ENCODE measurements around the gene PIK3R5. TPM values are rescaled to one million over a fixed set of nuclear protein-coding genes. Genes with fewer than 3 reads are reported as not detected.
A peak's percentile ranks its signal among the peaks of the same experiment; 100 is the strongest.

Gene PIK3R5
- total RNA-seq, 1 donor from 2014 or later = 2.1 TPM

GRCh38 chr17:8964801-8965393 lies 610 bp downstream of the PIK3R5 start:
- peak overlapping the region; percentile 30 to 58 (median 49) for H3K4me3 ChIP-seq (ENCODE audit: low read length in 3 of 3)
- peak overlapping the region; percentile 58 for H3K27ac ChIP-seq (ENCODE audit: low read depth, low read length)
- no peaks in the 10 kb centered on the region for H3K36me3 ChIP-seq (ENCODE audit: control insufficient read depth in 3 of 3, insufficient read depth in 3 of 3, low read length in 3 of 3)
- H3K9me3 ChIP-seq (ENCODE audit: control insufficient read depth in 3 of 3, low read length in 3 of 3) = peaks cover 0 to 2% (median 0%) of the 10 kb centered on the region in 3 donors
- peaks cover 30 to 47% (median 37%) of the 10 kb centered on the region in 3 donors for H3K27me3 ChIP-seq (ENCODE audit: control insufficient read depth in 3 of 3, insufficient read depth in 3 of 3, low read length in 3 of 3)
- H3K4me1 ChIP-seq (ENCODE audit: control insufficient read depth in 3 of 3, insufficient read depth in 3 of 3, low read length in 3 of 3) = no peaks in the 10 kb centered on the region
- no peak overlapping the region for H3K9ac ChIP-seq (ENCODE audit: low read depth in 1 of 3, low read length in 3 of 3)

GRCh38 chr17:8963647-8964258 lies 1.8 kb downstream of the PIK3R5 start:
- peaks cover 0 to 2% (median 0%) of the 10 kb centered on the region in 3 donors for H3K9me3 ChIP-seq (ENCODE audit: control insufficient read depth in 3 of 3, low read length in 3 of 3)
- H3K27ac ChIP-seq (ENCODE audit: low read depth, low read length) = no peak overlapping the region
- no peaks in the 10 kb centered on the region for H3K4me1 ChIP-seq (ENCODE audit: control insufficient read depth in 3 of 3, insufficient read depth in 3 of 3, low read length in 3 of 3)
- H3K4me3 ChIP-seq (ENCODE audit: low read length in 3 of 3) = no peak overlapping the region
- peaks cover 30 to 51% (median 41%) of the 10 kb centered on the region in 3 donors for H3K27me3 ChIP-seq (ENCODE audit: control insufficient read depth in 3 of 3, insufficient read depth in 3 of 3, low read length in 3 of 3)
- H3K9ac ChIP-seq (ENCODE audit: low read depth in 1 of 3, low read length in 3 of 3) = no peak overlapping the region
- H3K36me3 ChIP-seq (ENCODE audit: control insufficient read depth in 3 of 3, insufficient read depth in 3 of 3, low read length in 3 of 3) = no peaks in the 10 kb centered on the region

DNA sequence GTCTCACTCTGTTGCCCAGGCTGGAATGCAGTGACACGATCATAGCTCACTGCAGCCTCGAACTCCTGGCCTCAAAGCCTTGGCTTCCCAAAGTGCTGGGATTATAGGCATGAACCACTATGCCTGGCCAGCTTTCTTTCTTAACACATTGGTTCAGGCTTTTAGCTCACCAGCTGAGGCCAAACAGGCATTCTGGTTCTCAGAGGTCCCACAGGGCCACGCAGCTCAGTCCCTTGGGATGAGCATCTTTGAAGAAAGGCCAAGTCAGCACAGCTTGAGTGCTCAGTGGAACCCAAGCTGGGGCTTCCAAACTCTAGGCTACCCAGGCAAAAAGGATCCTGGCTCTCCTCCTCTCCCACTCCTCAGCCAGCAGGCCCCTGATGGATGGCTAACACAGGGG lies 2.5 kb downstream of the PIK3R5 start:
- Histone ChIP-seq H3K36me3 (ENCODE audit: control insufficient read depth in 3 of 3, insufficient read depth in 3 of 3, low read length in 3 of 3) (no peaks in the 10 kb centered on the region), H3K4me1 (ENCODE audit: control insufficient read depth in 3 of 3, insufficient read depth in 3 of 3, low read length in 3 of 3) (no peaks in the 10 kb centered on the region), H3K9me3 (ENCODE audit: control insufficient read depth in 3 of 3, low read length in 3 of 3) (peaks cover 0 to 2% (median 0%) of the 10 kb centered on the region in 3 donors), H3K4me3 (ENCODE audit: low read length in 3 of 3) (no peak overlapping the region), H3K9ac (ENCODE audit: low read depth in 1 of 3, low read length in 3 of 3) (no peak overlapping the region), H3K27me3 (ENCODE audit: control insufficient read depth in 3 of 3, insufficient read depth in 3 of 3, low read length in 3 of 3) (peaks cover 26 to 48% (median 41%) of the 10 kb centered on the region in 3 donors), H3K27ac (ENCODE audit: low read depth, low read length) (no peak overlapping the region)

GRCh38 chr17:8961829-8962228 lies 3.7 kb downstream of the PIK3R5 start:
- Histone ChIP-seq H3K27ac (ENCODE audit: low read depth, low read length) (no peak overlapping the region), H3K36me3 (ENCODE audit: control insufficient read depth in 3 of 3, insufficient read depth in 3 of 3, low read length in 3 of 3) (no peaks in the 10 kb centered on the region), H3K4me3 (ENCODE audit: low read length in 3 of 3) (no peak overlapping the region), H3K9me3 (ENCODE audit: control insufficient read depth in 3 of 3, low read length in 3 of 3) (no peaks in the 10 kb centered on the region), H3K4me1 (ENCODE audit: control insufficient read depth in 3 of 3, insufficient read depth in 3 of 3, low read length in 3 of 3) (no peaks in the 10 kb centered on the region), H3K27me3 (ENCODE audit: control insufficient read depth in 3 of 3, insufficient read depth in 3 of 3, low read length in 3 of 3) (peaks cover 25 to 43% (median 37%) of the 10 kb centered on the region in 3 donors), H3K9ac (ENCODE audit: low read depth in 1 of 3, low read length in 3 of 3) (no peak overlapping the region)

GRCh38 chr17:8960325-8961140 lies 5.0 kb downstream of the PIK3R5 start:
- Histone ChIP-seq H3K4me3 (ENCODE audit: low read length in 3 of 3) (no peak overlapping the region), H3K36me3 (ENCODE audit: control insufficient read depth in 3 of 3, insufficient read depth in 3 of 3, low read length in 3 of 3) (no peaks in the 10 kb centered on the region), H3K9me3 (ENCODE audit: control insufficient read depth in 3 of 3, low read length in 3 of 3) (no peaks in the 10 kb centered on the region), H3K27ac (ENCODE audit: low read depth, low read length) (no peak overlapping the region), H3K4me1 (ENCODE audit: control insufficient read depth in 3 of 3, insufficient read depth in 3 of 3, low read length in 3 of 3) (no peaks in the 10 kb centered on the region), H3K27me3 (ENCODE audit: control insufficient read depth in 3 of 3, insufficient read depth in 3 of 3, low read length in 3 of 3) (peaks cover 20 to 42% (median 31%) of the 10 kb centered on the region in 3 donors), H3K9ac (ENCODE audit: low read depth in 1 of 3, low read length in 3 of 3) (no peak overlapping the region)

- Histone ChIP-seq H3K36me3 (ENCODE audit: control insufficient read depth in 3 of 3, insufficient read depth in 3 of 3, low read length in 3 of 3) (no peaks in the 10 kb centered on the region), H3K4me3 (ENCODE audit: low read length in 3 of 3) (no peak overlapping the region), H3K4me1 (ENCODE audit: control insufficient read depth in 3 of 3, insufficient read depth in 3 of 3, low read length in 3 of 3) (peaks cover 0 to 6% (median 0%) of the 10 kb centered on the region in 3 donors), H3K9ac (ENCODE audit: low read depth in 1 of 3, low read length in 3 of 3) (no peak overlapping the region), H3K9me3 (ENCODE audit: control insufficient read depth in 3 of 3, low read length in 3 of 3) (no peaks in the 10 kb centered on the region), H3K27ac (ENCODE audit: low read depth, low read length) (no peak overlapping the region), H3K27me3 (ENCODE audit: control insufficient read depth in 3 of 3, insufficient read depth in 3 of 3, low read length in 3 of 3) (peaks cover 11 to 38% (median 21%) of the 10 kb centered on the region in 3 donors)
Observed at GRCh38 chr17:8959312-8959918, 6.1 kb downstream of the PIK3R5 start.

DNA sequence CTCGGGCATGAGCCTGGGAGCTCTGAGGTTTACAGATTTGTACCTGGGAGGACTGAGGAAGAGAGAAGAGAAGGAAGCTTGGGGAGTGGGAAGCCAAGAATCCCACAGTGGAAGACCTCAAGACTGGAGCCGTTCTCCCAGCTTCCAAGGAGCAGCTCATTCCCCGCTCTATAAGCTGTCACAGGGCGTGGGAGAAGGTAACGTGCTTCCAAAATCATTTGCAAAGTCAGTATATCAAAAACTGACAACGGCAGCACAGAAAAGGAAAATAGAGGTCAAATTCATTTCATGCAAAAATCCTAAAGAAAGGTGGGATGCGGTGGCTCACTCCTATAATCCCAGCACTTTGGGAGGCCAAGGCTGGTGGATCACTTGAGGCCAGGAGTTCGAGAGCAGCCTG lies 7.8 kb downstream of the PIK3R5 start:
- Histone ChIP-seq H3K27ac (ENCODE audit: low read depth, low read length) (no peak overlapping the region), H3K27me3 (ENCODE audit: control insufficient read depth in 3 of 3, insufficient read depth in 3 of 3, low read length in 3 of 3) (peaks cover 0 to 29% (median 8%) of the 10 kb centered on the region in 3 donors), H3K4me3 (ENCODE audit: low read length in 3 of 3) (no peak overlapping the region), H3K9me3 (ENCODE audit: control insufficient read depth in 3 of 3, low read length in 3 of 3) (no peaks in the 10 kb centered on the region), H3K9ac (ENCODE audit: low read depth in 1 of 3, low read length in 3 of 3) (no peak overlapping the region), H3K36me3 (ENCODE audit: control insufficient read depth in 3 of 3, insufficient read depth in 3 of 3, low read length in 3 of 3) (no peaks in the 10 kb centered on the region), H3K4me1 (ENCODE audit: control insufficient read depth in 3 of 3, insufficient read depth in 3 of 3, low read length in 3 of 3) (peaks cover 0 to 6% (median 0%) of the 10 kb centered on the region in 3 donors)

DNA sequence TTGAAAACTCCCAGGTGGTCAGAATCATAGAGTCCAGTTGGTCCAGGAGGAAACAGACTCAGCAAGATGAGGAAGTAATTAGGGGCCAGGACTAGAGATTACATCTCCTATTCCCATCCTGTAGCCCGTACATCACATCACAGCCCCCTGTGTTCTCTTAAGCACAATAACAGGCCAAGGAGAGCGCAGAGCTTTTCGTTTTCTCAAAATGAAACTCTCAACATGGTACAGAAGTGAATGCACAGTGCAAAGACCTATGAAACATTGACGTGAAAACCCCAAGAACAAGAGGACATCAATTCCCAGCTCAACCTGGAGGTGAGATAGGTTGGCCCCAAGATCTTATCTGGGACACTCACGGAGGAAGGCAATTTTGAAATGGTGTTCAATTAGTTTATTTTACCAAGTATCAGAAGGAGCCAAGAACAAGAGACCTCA lies 9.0 kb downstream of the PIK3R5 start:
- Histone ChIP-seq H3K9ac (ENCODE audit: low read depth in 1 of 3, low read length in 3 of 3) (no peak overlapping the region), H3K36me3 (ENCODE audit: control insufficient read depth in 3 of 3, insufficient read depth in 3 of 3, low read length in 3 of 3) (no peaks in the 10 kb centered on the region), H3K9me3 (ENCODE audit: control insufficient read depth in 3 of 3, low read length in 3 of 3) (peaks cover 0 to 3% (median 0%) of the 10 kb centered on the region in 3 donors), H3K27ac (ENCODE audit: low read depth, low read length) (no peak overlapping the region), H3K4me1 (ENCODE audit: control insufficient read depth in 3 of 3, insufficient read depth in 3 of 3, low read length in 3 of 3) (peaks cover 0 to 6% (median 0%) of the 10 kb centered on the region in 3 donors), H3K4me3 (ENCODE audit: low read length in 3 of 3) (no peak overlapping the region), H3K27me3 (ENCODE audit: control insufficient read depth in 3 of 3, insufficient read depth in 3 of 3, low read length in 3 of 3) (peaks cover 0 to 27% (median 3%) of the 10 kb centered on the region in 3 donors)

GRCh38 chr17:8955021-8955959 lies 10.2 kb downstream of the PIK3R5 start:
- H3K9ac ChIP-seq (ENCODE audit: low read depth in 1 of 3, low read length in 3 of 3) = no peak overlapping the region
- H3K9me3 ChIP-seq (ENCODE audit: control insufficient read depth in 3 of 3, low read length in 3 of 3) = peaks cover 0 to 3% (median 0%) of the 10 kb centered on the region in 3 donors
- no peak overlapping the region for H3K27ac ChIP-seq (ENCODE audit: low read depth, low read length)
- no peaks in the 10 kb centered on the region for H3K36me3 ChIP-seq (ENCODE audit: control insufficient read depth in 3 of 3, insufficient read depth in 3 of 3, low read length in 3 of 3)
- peaks cover 0 to 6% (median 0%) of the 10 kb centered on the region in 3 donors for H3K4me1 ChIP-seq (ENCODE audit: control insufficient read depth in 3 of 3, insufficient read depth in 3 of 3, low read length in 3 of 3)
- peaks cover 0 to 25% (median 3%) of the 10 kb centered on the region in 3 donors for H3K27me3 ChIP-seq (ENCODE audit: control insufficient read depth in 3 of 3, insufficient read depth in 3 of 3, low read length in 3 of 3)
- H3K4me3 ChIP-seq (ENCODE audit: low read length in 3 of 3) = no peak overlapping the region

Measured in skeletal muscle tissue (tissue), 4 donors.